Stomach (tissue), 9 donors: ENCODE data around the gene PWWP2A. TPM values are rescaled to one million over a fixed set of nuclear protein-coding genes. Genes with fewer than 3 reads are reported as not detected.
A peak's percentile ranks its signal among the peaks of the same experiment; 100 is the strongest.

Source experiments
- DNase-seq, 2 donors: peaks; one replicate each; pipeline versions ENCODE4 v3.0.0 to v3.0.0-alpha.2; 2013 to 2019
- H3K27ac ChIP-seq, 5 donors: fragments of 200-600 bp in 4 of 5; sonication (generic) in 4 of 5; one replicate each; pipeline ENCODE4 v1.5.1; 2013 to 2019; ENCODE audit warnings: mild to moderate bottlenecking in 1 of 5, moderate library complexity in 1 of 5
- H3K27me3 ChIP-seq, 3 donors: fragments of 200-600 bp; sonication (generic); one replicate each; pipeline ENCODE4 v1.5.1; 2017 to 2019; ENCODE audit warnings: mixed run types in 1 of 3
- H3K36me3 ChIP-seq, 4 donors: fragments of 200-600 bp; sonication (generic); 1 replicate in 3 of 4; 2 replicates in 1 of 4; pipeline ENCODE4 v1.5.1; 2016 to 2019
- H3K4me1 ChIP-seq, 4 donors: fragments of 200-600 bp; sonication (generic); one replicate each; pipeline ENCODE4 v1.5.1; 2016 to 2019
- H3K4me3 ChIP-seq, 4 donors: fragments of 200-600 bp; sonication (generic) in 3 of 4; one replicate each; pipeline ENCODE4 v1.5.1; 2016 to 2019; ENCODE audit warnings: mild to moderate bottlenecking in 1 of 4
- H3K9me3 ChIP-seq, 4 donors: fragments of 200-600 bp; sonication (generic); one replicate each; pipeline ENCODE4 v1.5.1; 2016 to 2019
- CTCF ChIP-seq, 7 experiments: fragments of 450-650 bp in 4 of 7; fragments of 200-600 bp in 3 of 7; sonication (generic) in 3 of 7; IDR thresholded peaks; one replicate each; pipeline ENCODE4 v1.5.1; 2016 to 2019; ENCODE audit warnings: antibody characterized with exemption in 7 of 7, control low read depth in 2 of 7, mild to moderate bottlenecking in 1 of 7
- EP300 ChIP-seq: sonication (generic); formaldehyde crosslinking; IDR thresholded peaks from one replicate; pipeline ENCODE4 v1.6.1; 2017; ENCODE audit warnings: antibody characterized with exemption
- POLR2A ChIP-seq, 4 donors: fragments of 450-650 bp; IDR thresholded peaks; one replicate each; pipeline ENCODE4 v1.6.1; 2016; ENCODE audit warnings: antibody characterized with exemption in 4 of 4, control low read depth in 2 of 4, mild to moderate bottlenecking in 1 of 4, moderate library complexity in 1 of 4
- POLR2AphosphoS5 ChIP-seq, 3 donors: sonication (generic); formaldehyde crosslinking; IDR thresholded peaks; one replicate each; pipeline ENCODE4 v1.6.1; 2016; ENCODE audit warnings: antibody characterized with exemption in 3 of 3
- WGBS, 5 donors: extraction: QIAGEN DNeasy Blood & Tissue Kit in 3 of 5; methylation state at CpG; one replicate each; pipeline versions ENCODE4 v1.1.5 to v1.1.7; 2013 to 2018; 5-methylcytosine and 5-hydroxymethylcytosine counted together
- intact Hi-C: fragments of 100-400 bp; cut with DNase I; formaldehyde crosslinking; loops from one replicate; pipeline ENCODE4 v1.15.1; 2023; ENCODE audit warnings: low total_unique reads
- polyA plus RNA-seq, 3 donors: library from polyadenylated mRNA; stranded (reverse); fragments of 200-250 nt; gene quantifications; one replicate each; pipeline ENCODE4 v1.2.3, GENCODE V29; 2013
- total RNA-seq, 5 donors: library from RNA; depleted of rRNA; stranded (reverse); fragments of >200 nt; gene quantifications; one replicate each; pipeline versions ENCODE4 v1.1.0 to v1.2.3, GENCODE V29; 2014 to 2016
- donor health status: healthy with polysubstance abuse.
- donor health status: Bipolar disorder and iron deficiency.
- donor health status: healthy.

Gene PWWP2A
- total and polyA plus RNA-seq, 8 donors, result 6.7 to 200 (median 28.1) TPM

- Histone ChIP-seq H3K4me3 (no peak overlapping the region), H3K27me3 (no peaks in the 10 kb centered on the region), H3K36me3 (peaks cover 0 to 4% (median 3%) of the 10 kb centered on the region in 4 donors), H3K9me3 (no peaks in the 10 kb centered on the region), H3K4me1 (peaks cover 0 to 14% (median 6%) of the 10 kb centered on the region in 4 donors), H3K27ac (no peak overlapping the region)
- no peak for DNase-seq
- no peak for TF ChIP-seq POLR2A (IDR thresholded peaks at IDR 0.05)
- TF ChIP-seq POLR2AphosphoS5 (IDR thresholded peaks at IDR 0.05), result no peak
- TF ChIP-seq EP300, result no peak
- TF ChIP-seq CTCF (IDR thresholded peaks at IDR 0.05), result no peak
- WGBS, 5 donors, result 85 to 100% (median 97%) methylated on average over 1 of the region's 1 CpG
- intact Hi-C loops, result no loop called here
These were observed 32.1 kb downstream of the PWWP2A start for GRCh38 chr5:160087199-160087598.

- intact Hi-C loops, result no loop called here
- WGBS, 5 donors, result 80 to 100% (median 95%) methylated on average over 1 of the region's 1 CpG
- H3K27ac ChIP-seq, result no peak overlapping the region
- no peak for TF ChIP-seq POLR2A (IDR thresholded peaks at IDR 0.05)
- TF ChIP-seq EP300, result no peak
- H3K27me3 ChIP-seq, result no peaks in the 10 kb centered on the region
- peaks cover 0 to 20% (median 7%) of the 10 kb centered on the region in 4 donors for H3K4me1 ChIP-seq
- no peak overlapping the region for H3K4me3 ChIP-seq
- H3K36me3 ChIP-seq, result peaks cover 0 to 4% (median 0%) of the 10 kb centered on the region in 4 donors
- DNase-seq, result no peak
- H3K9me3 ChIP-seq, result no peaks in the 10 kb centered on the region
These were observed 35.1 kb downstream of the PWWP2A start for GRCh38 chr5:160084144-160084543.

DNA sequence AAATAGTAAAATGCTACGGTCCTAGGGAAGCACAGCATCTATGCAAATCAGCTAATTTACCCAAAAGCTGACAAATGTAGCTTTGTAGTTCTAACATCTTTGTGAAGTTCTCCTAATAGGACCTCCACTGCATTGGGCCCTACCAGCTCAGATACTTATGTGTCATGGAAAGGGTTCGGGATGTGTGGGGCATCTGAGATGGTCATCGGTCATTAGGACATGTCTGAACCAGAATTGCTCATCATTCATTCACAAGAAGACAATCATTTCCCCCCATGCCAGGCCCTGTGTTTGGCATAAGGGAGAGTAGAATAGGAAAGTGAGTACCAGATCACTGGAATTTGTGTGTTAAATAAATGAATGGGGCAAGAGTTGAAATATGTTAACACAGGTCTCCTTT is 35.7 kb downstream of the PWWP2A start:
- WGBS, 5 donors, result 68 to 88% (median 84%) methylated on average over 3 of the region's 3 CpGs

DNA sequence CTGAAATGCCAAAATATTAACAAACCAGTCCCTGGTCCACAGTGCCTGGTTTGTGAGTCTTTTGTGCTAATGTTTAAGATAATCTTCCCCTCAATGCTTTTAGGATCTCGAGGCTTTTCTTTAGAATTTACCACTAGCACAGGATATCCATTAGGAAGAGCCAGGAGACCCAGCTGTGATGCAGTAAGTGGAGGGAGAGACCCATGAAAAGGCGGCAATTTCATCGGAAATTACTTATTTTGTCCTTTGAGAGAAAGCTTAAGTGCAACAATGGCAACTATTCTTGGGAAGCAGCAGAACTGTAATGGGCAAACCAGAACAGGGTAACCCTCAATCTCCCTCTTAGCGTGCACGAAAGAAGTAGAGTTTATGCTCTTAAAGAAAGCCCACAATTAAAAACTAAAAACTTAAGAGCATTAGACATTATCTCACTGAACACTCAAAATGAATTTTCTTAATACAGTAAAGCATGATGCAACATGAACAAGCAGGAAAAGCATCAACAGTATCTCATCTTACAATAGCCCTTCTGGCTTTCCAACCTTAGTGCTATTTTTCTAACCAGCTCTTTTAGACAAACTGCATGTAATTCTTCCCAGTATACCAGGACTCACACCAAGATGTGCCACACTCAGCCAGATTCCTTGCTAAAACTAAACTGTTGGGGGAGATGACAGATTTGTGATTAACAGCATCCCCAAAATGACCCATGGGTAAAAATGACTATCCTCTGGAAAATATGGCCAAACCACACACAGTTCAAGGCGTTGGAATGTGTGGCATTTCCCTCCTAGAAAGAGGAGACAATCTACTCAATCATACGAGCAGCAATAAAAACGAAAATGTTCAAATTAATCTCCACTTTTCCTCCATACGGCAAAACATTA is 36.4 kb downstream of the PWWP2A start:
- H3K36me3 ChIP-seq, result peaks cover 0 to 15% (median 11%) of the 10 kb centered on the region in 4 donors
- WGBS, 5 donors, result 70 to 83% (median 81%) methylated on average over 9 of the region's 9 CpGs
- DNase-seq, result peak in 1 of 2 donors; percentile 30
- H3K9me3 ChIP-seq, result no peaks in the 10 kb centered on the region
- intact Hi-C loops, result no loop called here
- no peaks in the 10 kb centered on the region for H3K27me3 ChIP-seq
- H3K27ac ChIP-seq, result peak overlapping the region in 1 of 5 donors; percentile 4
- H3K4me3 ChIP-seq, result no peak overlapping the region
- H3K4me1 ChIP-seq, result peaks cover 0 to 25% (median 7%) of the 10 kb centered on the region in 4 donors
- no peak for TF ChIP-seq POLR2A (IDR thresholded peaks at IDR 0.05)
- TF ChIP-seq CTCF (IDR thresholded peaks at IDR 0.05), result no peak
- no peak for TF ChIP-seq POLR2AphosphoS5 (IDR thresholded peaks at IDR 0.05)
- no peak for TF ChIP-seq EP300

More for the DNA sequence above, 35.7 kb downstream of the PWWP2A start:
- H3K4me1 ChIP-seq, result peaks cover 0 to 25% (median 7%) of the 10 kb centered on the region in 4 donors
- H3K36me3 ChIP-seq, result peaks cover 0 to 11% (median 5%) of the 10 kb centered on the region in 4 donors
- H3K27me3 ChIP-seq, result no peaks in the 10 kb centered on the region
- DNase-seq, result no peak
- H3K27ac ChIP-seq, result peak overlapping the region in 1 of 5 donors; percentile 4
- H3K9me3 ChIP-seq, result no peaks in the 10 kb centered on the region
- TF ChIP-seq EP300, result no peak
- no peak for TF ChIP-seq POLR2A (IDR thresholded peaks at IDR 0.05)
- TF ChIP-seq CTCF (IDR thresholded peaks at IDR 0.05), result no peak
- TF ChIP-seq POLR2AphosphoS5 (IDR thresholded peaks at IDR 0.05), result no peak
- intact Hi-C loops, result no loop called here
- H3K4me3 ChIP-seq, result no peak overlapping the region
